ENCODE measurements around the gene TRUB1. TPM values are rescaled to one million over a fixed set of nuclear protein-coding genes. Genes with fewer than 3 reads are reported as not detected.

TRUB1 gene
- total and polyA plus RNA-seq, 2 of the 4 experiments (the other 2 are of a cell fraction): 9.1 to 17.9 TPM

DNA sequence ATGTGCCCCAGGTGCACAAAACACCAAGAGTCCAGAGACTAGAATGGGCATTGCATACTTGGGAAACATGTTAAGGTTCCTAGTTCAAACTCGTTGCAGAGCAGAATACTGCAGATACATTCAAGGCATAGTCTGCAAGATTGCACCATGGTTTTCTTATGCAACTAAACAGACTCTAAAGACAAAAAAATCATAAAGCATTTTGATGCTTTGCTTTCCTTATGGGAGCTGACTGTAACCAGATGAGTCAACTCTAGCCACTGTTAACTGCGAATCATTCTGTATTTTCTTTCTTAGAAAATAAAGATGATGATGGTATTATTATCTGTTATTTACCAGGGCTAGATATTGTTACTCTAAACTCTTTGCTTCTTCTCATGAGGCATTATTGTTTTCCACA lies 19.7 kb downstream of the TRUB1 start:
- Histone ChIP-seq H3K4ac (ENCODE audit: low read depth, low read length) (no peak overlapping the region), H3K14ac (replicated peaks; ENCODE audit: low read depth, low read length) (peak overlapping the region; percentile 49), H3K36me3 (ENCODE audit: control insufficient read depth, insufficient read depth, low read length) (no peaks in the 10 kb centered on the region), H2AK5ac (ENCODE audit: low read depth, low read length) (no peak overlapping the region), H2BK15ac (ENCODE audit: low read depth, low read length) (no peak overlapping the region), H2BK5ac (ENCODE audit: low read depth, low read length, poor library complexity, severe bottlenecking) (no peak overlapping the region), H3K4me2 (ENCODE audit: low read depth, low read length) (peak overlapping the region; percentile 41; the same call in 1 of the 2 replicates), H3K9me3 (ENCODE audit: control insufficient read depth, insufficient read depth, low read length) (no peaks in the 10 kb centered on the region), H3K79me1 (ENCODE audit: low read depth in 1 of 2, low read length in 2 of 2) (peaks cover 25 to 30% of the 10 kb centered on the region in 2 experiments), H3K27me3 (ENCODE audit: control insufficient read depth, insufficient read depth, low read length) (no peaks in the 10 kb centered on the region), H2AFZ (replicated peaks; ENCODE audit: low read length, poor library complexity) (no peak overlapping the region), H3K9me1 (ENCODE audit: insufficient read depth, low read length) (no peaks in the 10 kb centered on the region; the same call in 1 of the 2 replicates), H2BK120ac (ENCODE audit: low read depth, low read length) (no peak overlapping the region), H4K8ac (ENCODE audit: low read depth in 2 of 2, low read length in 2 of 2) (no peak overlapping the region), H4K20me1 (ENCODE audit: insufficient read depth, low read length) (peaks cover 12% of the 10 kb centered on the region; the same call in 1 of the 2 replicates), H3K27ac (ENCODE audit: insufficient read depth, low read length) (no peak overlapping the region), H2BK20ac (ENCODE audit: low read depth, low read length) (no peak overlapping the region), H4K91ac (ENCODE audit: insufficient read depth, low read depth, low read length) (no peak overlapping the region), H2AK9ac (replicated peaks; ENCODE audit: low read depth, low read length, poor library complexity) (no peak overlapping the region), H3K9ac (ENCODE audit: low read depth, low read length) (no peak overlapping the region), H3K23ac (ENCODE audit: low read depth, low read length) (no peak overlapping the region; the same call in 1 of the 2 replicates), H3K4me3 (ENCODE audit: insufficient read depth, low read depth, low read length) (no peak overlapping the region), H3K56ac (ENCODE audit: extremely low read depth, insufficient read depth, low read length) (no peak overlapping the region), H3K18ac (ENCODE audit: low read depth, low read length) (no peak overlapping the region), H3K4me1 (ENCODE audit: control insufficient read depth, insufficient read depth, low read length) (peaks cover 4% of the 10 kb centered on the region), H4K5ac (ENCODE audit: low read depth, low read length) (no peak overlapping the region)
- no TSS peak for BruUV-seq (replicated peaks)
- no peak for TF ChIP-seq MAFK (IDR thresholded peaks at IDR 0.05; ENCODE audit: low read depth, low read length)
- TF ChIP-seq CEBPB (IDR thresholded peaks at IDR 0.05; ENCODE audit: low read depth, low read length): peak; percentile 87
- TF ChIP-seq RCOR1 (IDR thresholded peaks at IDR 0.05; ENCODE audit: insufficient replicate concordance, low read length): no peak
- TF ChIP-seq MAZ (IDR thresholded peaks at IDR 0.05; ENCODE audit: borderline replicate concordance, low read depth, low read length): no peak
- no CpG with 5 or more reads among the region's 2 CpGs for WGBS, 2 experiments (ENCODE audit: extremely low coverage in 2 of 2, insufficient read length in 1 of 2)
- ChIA-PET POLR2A (ENCODE audit: unreplicated experiment) (no interaction called here), CTCF (interaction anchor here (0.9 to 1.5 kb wide), 3 partner anchors 22 to 78 kb away, joined by 3 to 4 read pairs (median 4); no protein-coding TSS in a partner anchor)
- intact Hi-C loops (cut with micrococcal nuclease) (loop anchor here (5.0 kb wide), 1 partner anchor 1785 kb away; the partner anchor contains the start of gene HSPA12A), in situ Hi-C loops (cut with MboI; ENCODE audit: low sequenced_read_pairs) (no loop called here), dilution Hi-C loops (cut with HindIII; ENCODE audit: low sequenced_read_pairs, unreplicated experiment) (no loop called here)
- ATAC-seq (ENCODE audit: low read depth) (peak; percentile 85), DNase-seq (peak; percentile 72)
